Measurements from ENCODE around the gene DNAI2. TPM values are rescaled to one million over a fixed set of nuclear protein-coding genes. Genes with fewer than 3 reads are reported as not detected.

The DNAI2 gene, protein sequence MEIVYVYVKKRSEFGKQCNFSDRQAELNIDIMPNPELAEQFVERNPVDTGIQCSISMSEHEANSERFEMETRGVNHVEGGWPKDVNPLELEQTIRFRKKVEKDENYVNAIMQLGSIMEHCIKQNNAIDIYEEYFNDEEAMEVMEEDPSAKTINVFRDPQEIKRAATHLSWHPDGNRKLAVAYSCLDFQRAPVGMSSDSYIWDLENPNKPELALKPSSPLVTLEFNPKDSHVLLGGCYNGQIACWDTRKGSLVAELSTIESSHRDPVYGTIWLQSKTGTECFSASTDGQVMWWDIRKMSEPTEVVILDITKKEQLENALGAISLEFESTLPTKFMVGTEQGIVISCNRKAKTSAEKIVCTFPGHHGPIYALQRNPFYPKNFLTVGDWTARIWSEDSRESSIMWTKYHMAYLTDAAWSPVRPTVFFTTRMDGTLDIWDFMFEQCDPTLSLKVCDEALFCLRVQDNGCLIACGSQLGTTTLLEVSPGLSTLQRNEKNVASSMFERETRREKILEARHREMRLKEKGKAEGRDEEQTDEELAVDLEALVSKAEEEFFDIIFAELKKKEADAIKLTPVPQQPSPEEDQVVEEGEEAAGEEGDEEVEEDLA
- 0.13 TPM in 1 of 2 replicates, not detected in the other for total RNA-seq

DNA sequence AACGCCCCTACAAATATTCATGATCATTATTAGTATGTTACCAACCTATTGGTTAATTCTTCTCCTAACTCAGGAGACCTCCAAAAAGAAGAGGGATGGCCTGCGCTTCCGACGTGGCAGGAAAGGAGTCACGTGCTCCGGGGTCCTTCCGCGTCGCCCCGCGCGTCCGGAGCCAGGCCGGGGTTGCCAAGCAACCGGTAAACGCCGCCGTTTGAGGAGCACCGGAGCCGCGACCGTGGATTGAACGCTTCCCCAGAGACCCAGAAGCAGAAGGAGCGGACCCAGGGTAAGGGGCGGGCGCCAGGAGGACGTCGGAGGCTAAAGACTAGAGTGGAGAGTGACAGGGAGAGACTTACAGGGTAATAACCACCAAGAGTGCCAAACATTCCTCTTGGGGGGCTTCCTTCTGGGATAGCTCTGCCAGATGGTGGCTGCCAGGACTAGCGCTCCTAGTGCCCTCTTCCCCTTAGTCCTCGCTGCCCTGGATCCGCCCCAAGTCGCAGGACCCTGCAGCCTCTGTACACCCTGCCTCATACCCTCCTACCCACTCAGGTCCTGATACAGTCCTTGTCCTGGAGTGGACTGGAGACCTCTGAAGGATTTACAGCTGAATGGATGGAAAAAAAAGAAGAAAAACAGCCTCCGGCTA, at the start of gene DNAI2:
TSS of gene DNAI2 (plus strand) at position 175 of the 649 bp plus-strand sequence. CDS start 7,584 bp downstream, outside the sequence.
- no peak for DNase-seq (ENCODE audit: low read depth in 2 of 2)

DNA sequence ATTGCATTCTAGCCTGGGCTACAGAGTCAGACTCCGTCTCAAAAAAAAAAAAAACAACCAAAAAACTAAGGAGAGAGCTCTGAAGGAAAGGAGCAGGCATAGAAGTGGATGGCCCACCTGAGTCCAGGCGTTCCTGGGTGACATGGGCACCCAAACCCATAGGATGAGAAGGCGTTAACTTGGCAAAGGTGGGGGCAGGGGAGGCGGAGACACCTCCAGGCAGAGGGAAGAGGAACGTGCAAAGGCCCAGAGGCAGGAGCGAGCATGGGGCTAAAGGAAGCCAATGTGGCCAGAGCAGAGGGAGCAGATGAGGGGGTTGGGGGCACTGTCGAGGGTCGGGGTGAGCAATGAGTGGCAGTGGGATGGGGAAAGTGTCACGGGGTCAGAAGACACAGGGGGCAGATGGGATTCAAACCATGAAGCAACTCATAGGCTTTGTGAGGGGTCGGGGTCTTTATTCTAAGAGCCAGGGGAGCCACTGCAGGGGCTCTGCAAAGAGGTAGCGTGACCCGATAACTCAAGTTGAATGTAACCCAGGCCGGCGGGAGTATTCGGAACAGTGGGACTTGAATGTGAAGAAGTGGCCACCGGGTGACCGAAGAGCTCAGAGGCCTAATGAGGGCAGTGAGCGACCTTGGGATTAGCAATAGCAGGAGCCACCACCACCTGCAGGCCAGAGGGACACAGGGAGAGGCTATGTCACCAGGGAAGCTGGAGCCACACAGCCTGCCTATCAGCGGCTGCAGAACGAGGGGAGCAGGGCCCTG, 48.9 kb upstream of the DNAI2 start:
- DNase-seq (ENCODE audit: low read depth in 2 of 2) = no peak

DNA sequence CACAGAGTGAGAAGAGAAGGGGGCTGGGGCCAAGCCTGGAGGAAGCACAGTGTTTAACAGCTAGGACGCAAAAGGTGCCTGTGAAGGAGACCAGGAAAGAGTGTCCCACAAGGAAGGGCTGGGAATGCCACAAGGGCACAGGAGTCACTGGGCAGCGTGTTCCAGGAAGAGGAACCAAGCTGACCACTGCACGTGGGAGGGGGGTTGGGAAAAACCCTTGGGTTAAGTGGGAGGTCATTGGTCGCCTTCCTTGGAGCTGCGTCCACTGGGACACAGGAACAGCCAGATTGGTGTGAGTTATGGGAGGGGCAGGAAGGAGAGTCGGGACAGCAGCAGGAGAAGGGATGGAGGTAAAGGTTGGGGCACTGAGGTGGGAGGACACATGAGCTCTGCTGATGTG, 47.8 kb upstream of the DNAI2 start:
- DNase-seq (ENCODE audit: low read depth in 2 of 2) = no peak

DNA sequence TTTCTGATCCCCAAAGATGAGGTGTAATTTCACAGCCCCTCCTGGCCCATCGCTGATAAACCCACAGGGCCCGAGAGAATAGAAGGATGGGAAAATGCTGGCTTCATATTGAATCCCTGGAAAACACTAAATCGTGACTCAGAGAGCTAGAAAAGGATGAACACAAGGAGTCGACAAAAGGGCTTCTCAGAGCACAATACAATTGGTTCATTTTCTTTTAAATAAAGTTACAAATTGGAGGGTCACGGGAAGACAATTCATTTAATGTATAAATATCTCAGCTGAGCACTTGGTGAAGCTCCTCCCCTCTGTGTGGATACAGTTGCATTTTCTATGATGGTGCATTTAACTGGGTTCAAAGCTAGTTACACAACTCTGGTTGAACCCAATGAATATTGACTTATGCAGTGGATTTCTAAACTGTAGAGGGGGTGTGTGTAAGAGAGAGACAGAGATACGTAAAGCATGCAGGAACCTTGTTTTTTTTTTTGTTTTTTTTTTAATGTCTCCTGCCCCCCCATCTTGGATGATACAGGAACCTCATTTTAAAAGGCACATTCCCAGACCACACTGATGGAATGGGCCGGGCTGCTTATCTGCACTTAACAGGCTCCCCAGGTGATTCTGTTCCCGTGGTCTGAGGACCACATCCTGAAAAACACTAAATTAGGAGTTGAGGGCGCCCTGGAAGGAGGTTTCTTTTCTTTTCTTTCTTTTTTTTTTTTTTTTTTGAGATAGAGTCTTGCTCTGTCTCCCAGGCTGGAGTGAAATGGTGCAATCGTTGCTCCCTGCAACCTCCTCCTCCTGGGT, 46.6 kb upstream of the DNAI2 start:
- DNase-seq (ENCODE audit: low read depth in 2 of 2) = no peak

DNA sequence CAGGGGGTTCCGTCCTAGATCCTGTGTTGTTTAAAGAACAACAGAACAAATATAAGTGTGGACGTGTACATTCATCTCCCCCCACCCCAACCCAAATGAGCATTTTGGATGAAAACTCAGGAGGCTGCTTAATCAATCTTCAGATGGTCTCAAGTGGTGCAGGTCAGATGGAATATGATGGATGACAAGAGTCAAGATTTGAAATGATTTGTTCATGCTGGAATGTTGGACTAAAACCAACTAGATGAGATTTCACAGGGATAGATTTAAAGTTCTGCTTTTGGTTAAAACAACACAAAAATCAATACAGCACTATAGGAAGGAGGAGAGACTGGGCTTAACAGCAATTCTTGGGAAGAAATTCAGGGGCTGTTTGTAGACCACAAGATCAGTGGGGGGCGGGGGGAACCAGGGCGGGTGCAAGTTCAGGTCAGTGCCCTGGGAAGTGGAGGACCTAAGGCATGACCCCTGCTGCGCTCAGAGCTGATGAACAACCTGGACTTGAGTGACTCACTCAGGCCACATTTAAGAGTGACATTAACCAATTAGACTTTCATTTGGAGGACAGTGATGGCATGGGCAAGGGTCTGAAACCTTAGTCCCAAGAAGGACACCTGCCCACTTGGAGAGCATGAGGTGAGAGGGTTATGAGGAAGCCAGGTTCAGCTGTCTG, 45.6 kb upstream of the DNAI2 start:
- no peak for DNase-seq (ENCODE audit: low read depth in 2 of 2)

DNA sequence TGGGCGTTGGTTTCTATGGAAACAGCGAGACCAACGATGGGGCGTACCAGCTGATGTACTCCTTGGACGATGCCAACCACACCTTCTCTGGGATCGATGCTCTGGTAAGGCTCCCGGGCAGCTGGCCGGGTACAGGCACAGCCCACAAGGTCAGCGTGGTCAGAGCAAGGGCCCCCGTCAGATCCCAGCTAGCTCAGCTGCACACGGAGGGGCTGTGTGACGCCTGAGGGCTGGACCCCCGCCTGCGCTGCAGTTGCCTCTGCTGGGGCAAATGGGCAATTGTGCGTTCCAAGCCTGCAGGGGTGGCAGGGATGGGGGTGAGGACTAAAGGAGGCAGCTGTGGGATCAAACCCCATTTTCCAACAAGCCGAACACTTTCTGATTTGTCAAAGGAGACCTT, 43.1 kb upstream of the DNAI2 start:
- DNase-seq (ENCODE audit: low read depth in 2 of 2) = no peak

DNA sequence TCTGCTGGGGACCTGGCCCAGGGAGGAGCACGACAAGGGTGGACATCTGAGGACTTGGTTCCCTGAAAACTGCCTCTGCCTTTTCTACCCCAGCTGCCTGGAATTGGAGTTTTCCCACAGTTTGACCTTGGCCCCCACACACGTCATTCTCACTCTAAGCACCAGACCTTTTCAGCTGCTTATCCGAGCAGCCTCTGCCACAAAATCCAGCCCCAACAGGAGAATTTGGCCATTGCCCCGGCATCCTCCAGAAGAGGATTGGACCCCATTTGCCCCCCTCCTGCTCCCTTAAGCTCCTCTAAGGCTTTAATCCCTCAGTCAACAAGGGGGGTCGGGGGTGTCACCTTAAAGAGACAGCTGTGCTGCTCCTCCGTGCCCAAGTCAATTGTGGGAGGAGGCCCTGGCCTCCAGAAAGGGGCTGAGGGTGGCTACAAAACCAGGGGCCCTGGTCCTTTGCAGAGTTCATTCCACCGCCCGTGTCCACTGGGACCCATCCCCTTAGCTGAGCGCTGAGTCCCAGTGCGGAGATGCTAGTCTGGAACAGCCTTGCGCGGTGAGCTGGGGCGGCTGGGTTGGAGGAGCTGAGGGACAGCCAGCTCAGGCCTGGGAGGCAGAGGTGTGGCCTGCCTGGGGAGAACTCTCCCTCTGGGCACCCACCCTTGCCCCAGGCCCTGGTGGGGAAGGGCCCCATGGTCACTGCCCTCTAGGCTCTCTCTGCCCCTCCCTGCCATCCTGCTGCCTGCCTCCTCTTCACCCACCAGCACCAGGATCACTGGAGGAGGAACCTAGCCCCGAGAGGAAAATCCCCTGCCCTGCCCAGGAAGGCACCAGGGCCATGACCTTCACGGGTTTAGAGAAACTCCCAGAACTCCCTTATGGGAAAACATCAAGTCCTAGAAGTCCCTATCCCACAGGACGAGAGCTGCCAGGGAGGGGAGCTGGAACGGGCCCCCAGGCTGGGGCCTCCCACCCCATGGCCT, 41.8 kb upstream of the DNAI2 start:
- no peak for DNase-seq (ENCODE audit: low read depth in 2 of 2)

DNA sequence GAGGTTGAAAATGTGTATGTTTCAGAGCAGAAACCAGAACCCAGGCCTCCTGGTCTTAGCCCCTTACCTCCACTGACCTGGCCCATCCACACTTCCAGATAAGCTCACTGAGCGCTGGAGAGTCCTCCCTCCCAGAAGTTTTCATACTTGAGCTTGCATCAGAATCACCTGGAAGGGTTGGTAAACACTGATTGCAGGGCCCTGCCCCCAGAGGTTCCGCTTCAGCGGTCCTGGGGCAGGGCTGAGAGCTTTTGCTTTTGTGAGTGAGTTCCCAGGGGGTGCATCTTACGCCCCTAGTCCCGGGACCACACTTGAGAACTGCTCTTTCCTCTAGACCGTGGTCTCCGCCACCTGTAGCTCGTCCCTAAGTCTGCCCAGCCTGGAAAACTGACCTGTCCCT, 40.1 kb upstream of the DNAI2 start:
- DNase-seq (ENCODE audit: low read depth in 2 of 2) = no peak

DNA sequence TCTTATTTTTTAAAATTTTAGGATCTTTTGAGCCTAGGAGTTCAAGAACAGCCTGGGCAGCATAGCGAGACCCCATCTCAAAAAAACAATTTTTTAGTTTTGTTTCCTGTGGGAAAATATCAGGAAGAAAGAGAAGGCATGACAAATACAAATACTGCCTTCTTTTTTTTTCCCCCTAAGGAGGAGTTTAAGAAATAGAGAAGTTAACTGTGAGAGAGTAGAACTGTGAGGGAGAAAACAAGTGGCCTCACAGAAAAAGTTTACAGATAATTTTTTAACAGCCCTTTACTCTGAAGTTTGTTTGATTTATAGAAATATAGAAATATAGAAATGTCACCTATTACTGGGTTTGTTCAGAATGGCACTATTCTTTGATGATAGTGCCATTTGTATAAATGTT, 39.5 kb upstream of the DNAI2 start:
- DNase-seq (ENCODE audit: low read depth in 2 of 2) = no peak

DNA sequence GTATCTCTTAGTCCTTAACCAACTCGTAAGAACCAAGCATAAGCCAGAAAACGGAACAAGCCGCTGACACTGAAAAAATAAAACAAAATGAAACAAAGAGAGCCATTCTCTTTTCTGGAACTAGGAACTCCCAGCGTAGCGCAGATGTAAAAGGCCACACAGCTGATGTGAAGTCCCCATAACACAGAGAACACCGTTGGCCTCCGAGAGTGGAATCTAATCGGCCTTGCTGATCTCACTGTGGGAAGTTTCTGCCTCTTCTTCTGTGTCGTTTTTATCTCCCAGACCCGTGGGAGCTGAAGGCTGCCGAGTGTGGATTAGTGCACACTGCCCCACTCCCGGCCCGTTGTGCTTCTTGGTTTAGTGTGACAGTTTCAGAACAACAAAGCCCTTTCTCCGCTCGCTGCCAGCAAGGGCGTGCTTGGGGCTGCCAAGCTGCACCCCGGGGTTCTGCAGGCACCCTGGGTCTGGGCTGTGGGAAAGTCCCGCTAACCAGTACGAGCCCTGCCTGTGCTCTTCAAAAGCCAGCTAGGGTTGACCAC, 38.9 kb upstream of the DNAI2 start:
- no peak for DNase-seq (ENCODE audit: low read depth in 2 of 2)

DNA sequence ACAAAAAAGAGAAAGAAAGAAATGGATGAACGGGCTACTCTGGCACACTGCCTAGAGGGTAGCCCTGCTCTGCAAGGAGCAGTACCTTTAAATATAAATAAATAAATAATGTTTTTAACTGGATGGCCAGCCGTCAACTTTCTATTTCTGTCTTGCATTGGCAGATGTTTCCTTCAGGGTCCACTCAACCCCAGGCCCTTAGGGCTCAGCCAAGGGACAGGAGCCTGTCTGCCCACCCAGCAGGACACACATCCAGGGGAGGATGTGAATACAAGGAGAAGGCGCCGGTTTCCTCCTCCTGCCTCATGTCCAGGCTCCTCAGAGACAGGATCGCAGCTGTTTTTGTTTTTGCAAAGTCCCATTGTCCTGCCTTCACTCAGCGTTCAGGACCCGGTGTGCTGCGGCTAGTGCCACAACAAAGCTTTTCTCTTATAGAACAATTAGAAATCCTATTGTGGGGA, 38.1 kb upstream of the DNAI2 start:
- no peak for DNase-seq (ENCODE audit: low read depth in 2 of 2)

DNA sequence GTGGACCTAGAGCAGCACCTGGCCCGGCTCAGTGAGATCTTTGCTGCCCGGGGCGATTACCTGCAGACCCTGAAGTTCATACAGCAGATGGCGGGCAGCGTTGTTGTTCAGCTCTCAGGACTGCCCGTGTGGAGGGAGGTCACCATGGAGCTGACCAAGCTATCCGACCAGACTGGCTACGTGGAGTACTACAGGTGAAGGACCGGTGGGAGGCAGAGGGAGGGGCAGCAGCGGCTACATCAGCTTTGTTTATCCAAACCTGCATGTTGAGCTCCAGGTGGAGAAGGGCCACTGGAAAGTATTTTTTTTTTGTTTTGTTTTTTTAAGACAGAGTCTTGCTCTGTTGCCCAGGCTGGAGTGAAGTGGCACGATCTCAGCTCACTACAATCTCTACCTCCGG, 36.7 kb upstream of the DNAI2 start:
- DNase-seq (ENCODE audit: low read depth in 2 of 2) = no peak

DNA sequence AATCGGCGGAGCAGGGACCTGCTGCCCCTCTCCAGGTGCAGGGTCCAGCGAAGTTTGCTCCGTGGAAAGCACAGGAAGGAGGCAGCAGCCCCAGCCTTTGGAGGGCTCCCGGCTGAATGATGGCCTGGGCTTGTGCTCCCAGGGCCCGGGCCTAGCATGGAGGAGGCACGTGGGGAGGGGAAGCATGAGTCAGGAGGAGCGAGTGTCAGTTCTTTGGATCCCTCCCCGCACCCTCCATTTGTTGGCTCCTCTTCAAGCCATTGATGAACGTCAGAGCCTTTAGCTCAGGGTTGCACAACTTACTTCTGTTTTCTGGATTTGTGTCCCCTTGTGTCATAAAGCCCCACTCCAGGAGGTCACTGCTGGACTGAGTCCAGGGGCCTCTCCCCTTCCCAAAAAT, 34.9 kb upstream of the DNAI2 start:
- DNase-seq (ENCODE audit: low read depth in 2 of 2) = no peak

DNA sequence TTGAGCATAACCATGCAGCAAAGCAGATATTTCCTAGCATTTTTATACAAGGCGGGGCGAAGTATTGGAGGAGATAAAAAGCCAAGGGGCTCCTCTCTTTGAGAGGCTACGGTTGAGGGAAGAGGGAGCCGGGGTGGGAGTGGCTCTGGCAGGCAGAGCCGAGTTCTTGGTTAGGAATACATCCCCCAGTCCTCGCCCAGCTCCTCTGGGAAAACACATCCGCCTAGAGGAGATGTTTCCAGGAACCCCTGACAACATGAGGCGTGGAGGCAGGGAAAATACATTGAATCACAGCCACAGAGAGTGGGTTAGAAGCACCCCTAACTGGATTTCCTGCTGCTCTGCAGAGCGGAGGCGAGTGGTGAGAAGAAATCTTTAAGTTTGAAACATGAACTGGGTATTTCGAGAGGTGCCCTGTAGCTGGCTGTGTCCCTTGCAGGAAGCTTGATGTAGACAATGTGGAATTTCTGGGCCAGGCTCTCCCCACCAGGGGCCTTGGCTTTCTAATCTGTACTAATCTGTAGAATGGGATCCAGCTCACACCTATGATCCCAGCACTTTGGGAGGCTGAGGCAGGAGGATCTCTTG, 33.3 kb upstream of the DNAI2 start:
- no peak for DNase-seq (ENCODE audit: low read depth in 2 of 2)

DNA sequence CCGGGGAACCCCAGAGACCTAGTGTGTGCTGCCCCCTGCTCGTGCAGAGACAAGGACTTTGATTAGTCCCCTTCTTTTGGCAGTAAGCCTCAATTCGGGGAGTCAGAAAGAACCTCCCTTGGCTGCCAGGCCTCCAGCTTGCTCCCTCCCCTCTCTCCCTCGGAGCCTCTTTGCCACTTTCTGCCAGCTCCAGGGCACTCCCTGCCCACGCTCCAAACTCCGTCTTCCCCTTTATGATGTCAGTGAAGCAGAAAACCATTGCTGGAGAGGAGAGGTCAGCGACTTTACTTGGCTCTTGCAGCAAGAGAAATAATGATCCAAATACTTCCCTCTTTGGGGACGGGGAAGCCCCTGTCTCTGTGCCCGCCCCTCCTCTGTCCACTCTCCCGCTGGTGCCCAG, 32.6 kb upstream of the DNAI2 start:
- DNase-seq (ENCODE audit: low read depth in 2 of 2) = no peak

DNA sequence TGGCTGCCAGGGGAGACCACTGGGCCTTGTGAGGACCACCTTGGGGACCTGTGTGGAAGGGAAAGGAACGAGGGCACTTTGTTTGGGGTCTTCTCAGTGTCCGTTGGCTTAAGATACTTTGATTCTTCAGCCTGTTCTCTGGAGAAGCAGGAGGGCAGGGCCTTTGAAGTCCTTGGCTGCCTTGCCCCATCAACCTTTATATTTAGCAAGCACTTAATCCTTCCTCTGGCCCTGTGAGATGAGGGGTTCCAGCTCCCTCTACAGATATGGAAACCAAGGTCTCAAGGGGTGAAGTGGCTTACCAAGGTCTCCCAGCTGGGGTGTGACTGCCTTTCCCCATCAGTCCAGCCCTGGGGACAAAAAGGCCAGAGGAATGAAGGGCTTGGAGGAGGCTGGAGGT, 32.2 kb upstream of the DNAI2 start:
- DNase-seq (ENCODE audit: low read depth in 2 of 2) = no peak

DNA sequence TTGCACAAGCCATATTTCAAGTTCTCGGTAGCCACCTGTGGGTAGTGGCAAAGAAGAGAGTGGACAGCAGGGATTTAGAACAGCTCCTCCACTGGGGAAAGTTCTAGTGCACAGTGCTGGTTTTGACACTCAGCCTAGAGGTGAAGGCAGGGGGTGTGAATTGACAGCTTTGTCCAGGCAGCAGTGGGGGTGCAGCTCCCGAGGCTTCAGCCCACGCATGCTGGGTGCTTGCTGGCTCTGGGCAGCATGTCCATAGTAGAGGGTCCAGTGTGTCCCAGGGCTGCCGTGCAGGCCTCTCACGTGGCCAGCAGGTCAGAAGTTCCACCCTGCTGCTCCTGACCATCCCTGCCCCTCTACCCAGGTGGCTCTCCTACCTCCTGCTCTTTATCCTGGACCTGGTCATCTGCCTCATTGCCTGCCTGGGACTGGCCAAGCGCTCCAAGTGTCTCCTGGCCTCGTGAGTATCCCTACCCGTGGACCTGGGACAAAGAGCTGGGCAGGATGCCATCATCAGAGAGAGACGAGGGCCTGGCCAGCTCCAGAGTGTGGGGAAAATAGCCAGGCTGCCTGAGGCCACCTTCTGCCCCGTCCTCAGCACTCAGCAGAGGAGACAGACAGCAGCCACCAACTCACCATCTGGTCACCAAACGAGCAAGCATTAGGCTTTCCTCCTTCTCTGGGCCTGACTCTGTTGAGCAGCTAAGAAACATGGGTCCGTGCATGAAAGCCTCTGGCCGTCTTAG, 30.9 kb upstream of the DNAI2 start:
- no peak for DNase-seq (ENCODE audit: low read depth in 2 of 2)

DNA sequence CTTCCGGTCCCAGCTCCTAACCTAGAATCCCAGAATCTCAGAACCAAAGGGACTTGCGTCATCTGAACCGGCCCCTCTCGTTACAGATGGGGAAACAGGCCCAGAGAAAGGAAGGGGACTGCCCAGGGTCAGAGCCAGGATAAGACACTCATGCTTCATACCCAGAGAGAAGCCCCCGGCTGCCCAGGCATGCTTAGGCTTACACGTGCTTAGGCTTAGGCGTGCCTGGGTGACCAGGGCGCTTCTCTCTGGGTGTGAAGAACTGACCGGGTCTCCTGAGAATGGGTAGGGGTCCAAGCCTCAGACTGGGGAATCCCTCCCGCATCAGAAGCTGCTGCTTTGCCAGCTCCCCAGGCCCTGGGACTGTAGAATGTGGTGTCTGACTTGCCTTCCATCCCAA, 29.9 kb upstream of the DNAI2 start:
- DNase-seq (ENCODE audit: low read depth in 2 of 2) = no peak
